ENCODE measurements around the gene SCYGR7. TPM values are rescaled to one million over a fixed set of nuclear protein-coding genes. Genes with fewer than 3 reads are reported as not detected.

SCYGR7 gene
- total RNA-seq (2014; rRNA removed; shearing (Covaris generic)): not detected in 2 replicates

GRCh38 chr2:227728035-227728434 is at the start of gene SCYGR7:
TSS of gene SCYGR7 (plus strand) at chr2:227728335. CDS start at chr2:227728335, 0 bp downstream.
- H3K9me3 ChIP-seq (replicated peaks): no peaks in the 10 kb centered on the region
- H3K4me1 ChIP-seq (replicated peaks): no peaks in the 10 kb centered on the region
- H3K4me3 ChIP-seq: no peak within 1 kb of the TSS
- no peak for DNase-seq (ENCODE audit: low read depth in 1 of 2, low spot score in 2 of 2)
- H3K27me3 ChIP-seq (replicated peaks): 0 out of 2 replicates have a peak, but pooled peaks cover 2% of the 10 kb centered on the region
- no peak within 1 kb of the TSS for H3K27ac ChIP-seq
- no peaks in the 10 kb centered on the region for H3K36me3 ChIP-seq

- DNase-seq (ENCODE audit: low read depth in 1 of 2, low spot score in 2 of 2): no peak
- no peaks in the 10 kb centered on the region for H3K36me3 ChIP-seq
- no peaks in the 10 kb centered on the region for H3K4me1 ChIP-seq (replicated peaks)
- no peak overlapping the region for H3K27ac ChIP-seq
- H3K4me3 ChIP-seq: no peak overlapping the region
- no peaks in the 10 kb centered on the region; the same call in 1 of the 2 replicates for H3K27me3 ChIP-seq (replicated peaks)
- no peaks in the 10 kb centered on the region for H3K9me3 ChIP-seq (replicated peaks)
Measured at GRCh38 chr2:227684258-227684657, 43.9 kb upstream of the SCYGR7 start.

GRCh38 chr2:227687189-227687588 is 40.9 kb upstream of the SCYGR7 start:
- H3K4me1 ChIP-seq (replicated peaks): no peaks in the 10 kb centered on the region
- no peaks in the 10 kb centered on the region; the same call in 1 of the 2 replicates for H3K27me3 ChIP-seq (replicated peaks)
- no peaks in the 10 kb centered on the region for H3K9me3 ChIP-seq (replicated peaks)
- H3K27ac ChIP-seq: no peak overlapping the region
- no peak for DNase-seq (ENCODE audit: low read depth in 1 of 2, low spot score in 2 of 2)
- no peaks in the 10 kb centered on the region for H3K36me3 ChIP-seq
- no peak overlapping the region for H3K4me3 ChIP-seq

- Histone ChIP-seq H3K36me3 (no peaks in the 10 kb centered on the region), H3K27me3 (replicated peaks) (no peaks in the 10 kb centered on the region)
- DNase-seq (ENCODE audit: low read depth in 1 of 2, low spot score in 2 of 2): no peak
Measured at GRCh38 chr2:227696990-227697679, 31.0 kb upstream of the SCYGR7 start.

GRCh38 chr2:227701556-227701955 is 26.6 kb upstream of the SCYGR7 start:
- Histone ChIP-seq H3K4me1 (replicated peaks) (no peaks in the 10 kb centered on the region), H3K36me3 (no peaks in the 10 kb centered on the region), H3K27me3 (replicated peaks) (peaks cover 7% of the 10 kb centered on the region; the same call in 1 of the 2 replicates), H3K9me3 (replicated peaks) (no peaks in the 10 kb centered on the region), H3K27ac (no peak overlapping the region), H3K4me3 (no peak overlapping the region)
- no peak for DNase-seq (ENCODE audit: low read depth in 1 of 2, low spot score in 2 of 2)

More at GRCh38 chr2:227696990-227697679, 31.0 kb upstream of the SCYGR7 start:
- Histone ChIP-seq H3K27ac (no peak overlapping the region), H3K4me3 (no peak overlapping the region), H3K9me3 (replicated peaks) (no peaks in the 10 kb centered on the region), H3K4me1 (replicated peaks) (no peaks in the 10 kb centered on the region)

GRCh38 chr2:227703280-227703732 is 24.8 kb upstream of the SCYGR7 start:
- peaks cover 7% of the 10 kb centered on the region; the same call in 1 of the 2 replicates for H3K27me3 ChIP-seq (replicated peaks)
- DNase-seq (ENCODE audit: low read depth in 1 of 2, low spot score in 2 of 2): no peak
- no peak overlapping the region for H3K27ac ChIP-seq
- no peaks in the 10 kb centered on the region for H3K9me3 ChIP-seq (replicated peaks)
- H3K36me3 ChIP-seq: no peaks in the 10 kb centered on the region
- H3K4me3 ChIP-seq: no peak overlapping the region
- H3K4me1 ChIP-seq (replicated peaks): no peaks in the 10 kb centered on the region

- H3K4me3 ChIP-seq: no peak overlapping the region
- no peak overlapping the region for H3K27ac ChIP-seq
- H3K36me3 ChIP-seq: no peaks in the 10 kb centered on the region
- DNase-seq (ENCODE audit: low read depth in 1 of 2, low spot score in 2 of 2): no peak
- no peaks in the 10 kb centered on the region for H3K4me1 ChIP-seq (replicated peaks)
- peaks cover 7% of the 10 kb centered on the region for H3K27me3 ChIP-seq (replicated peaks)
- no peaks in the 10 kb centered on the region for H3K9me3 ChIP-seq (replicated peaks)
Measured at GRCh38 chr2:227703961-227704360, 24.2 kb upstream of the SCYGR7 start.

- no peaks in the 10 kb centered on the region for H3K36me3 ChIP-seq
- H3K27me3 ChIP-seq (replicated peaks): peaks cover 7% of the 10 kb centered on the region
- no peak for DNase-seq (ENCODE audit: low read depth in 1 of 2, low spot score in 2 of 2)
- H3K27ac ChIP-seq: no peak overlapping the region
- H3K4me1 ChIP-seq (replicated peaks): no peaks in the 10 kb centered on the region
- H3K9me3 ChIP-seq (replicated peaks): no peaks in the 10 kb centered on the region
- H3K4me3 ChIP-seq: no peak overlapping the region
Measured at GRCh38 chr2:227706859-227707258, 21.3 kb upstream of the SCYGR7 start.

- Histone ChIP-seq H3K9me3 (replicated peaks) (no peaks in the 10 kb centered on the region), H3K4me1 (replicated peaks) (no peaks in the 10 kb centered on the region), H3K27me3 (replicated peaks) (peaks cover 7% of the 10 kb centered on the region), H3K27ac (no peak overlapping the region), H3K36me3 (no peaks in the 10 kb centered on the region), H3K4me3 (no peak overlapping the region)
- DNase-seq (ENCODE audit: low read depth in 1 of 2, low spot score in 2 of 2): no peak
Measured at GRCh38 chr2:227707390-227707789, 20.7 kb upstream of the SCYGR7 start.

- Histone ChIP-seq H3K4me1 (replicated peaks) (no peaks in the 10 kb centered on the region), H3K27ac (no peak overlapping the region), H3K36me3 (no peaks in the 10 kb centered on the region), H3K9me3 (replicated peaks) (no peaks in the 10 kb centered on the region), H3K27me3 (replicated peaks) (no peaks in the 10 kb centered on the region; the same call in 1 of the 2 replicates), H3K4me3 (no peak overlapping the region)
- no peak for DNase-seq (ENCODE audit: low read depth in 1 of 2, low spot score in 2 of 2)
Measured at GRCh38 chr2:227710986-227711385, 17.1 kb upstream of the SCYGR7 start.

GRCh38 chr2:227713291-227713690 is 14.8 kb upstream of the SCYGR7 start:
- no peak overlapping the region for H3K27ac ChIP-seq
- peaks cover 5% of the 10 kb centered on the region for H3K27me3 ChIP-seq (replicated peaks)
- no peaks in the 10 kb centered on the region for H3K36me3 ChIP-seq
- H3K9me3 ChIP-seq (replicated peaks): no peaks in the 10 kb centered on the region; the same call in 1 of the 2 replicates
- DNase-seq (ENCODE audit: low read depth in 1 of 2, low spot score in 2 of 2): no peak
- 0 out of 2 replicates have a peak, but pooled peaks cover 4% of the 10 kb centered on the region for H3K4me1 ChIP-seq (replicated peaks)
- no peak overlapping the region for H3K4me3 ChIP-seq

- Histone ChIP-seq H3K36me3 (no peaks in the 10 kb centered on the region), H3K4me1 (replicated peaks) (0 out of 2 replicates have a peak, but pooled peaks cover 4% of the 10 kb centered on the region), H3K9me3 (replicated peaks) (no peaks in the 10 kb centered on the region; the same call in 1 of the 2 replicates), H3K4me3 (no peak overlapping the region), H3K27ac (no peak overlapping the region), H3K27me3 (replicated peaks) (peaks cover 5% of the 10 kb centered on the region; the same call in 1 of the 2 replicates)
- DNase-seq (ENCODE audit: low read depth in 1 of 2, low spot score in 2 of 2): no peak
Measured at GRCh38 chr2:227716501-227716900, 11.6 kb upstream of the SCYGR7 start.

GRCh38 chr2:227717687-227718567 is 10.2 kb upstream of the SCYGR7 start, which contains the start of gene SLC19A3:
TSS of gene SLC19A3 (minus strand) at chr2:227718028. CDS start at chr2:227702318, 15,710 bp downstream.
- Histone ChIP-seq H3K27me3 (replicated peaks) (peaks cover 5% of the 10 kb centered on the region; the same call in 1 of the 2 replicates), H3K4me3 (peak within 1 kb of the TSS; percentile 21), H3K36me3 (no peaks in the 10 kb centered on the region), H3K9me3 (replicated peaks) (no peaks in the 10 kb centered on the region; the same call in 1 of the 2 replicates), H3K27ac (no peak within 1 kb of the TSS), H3K4me1 (replicated peaks) (0 out of 2 replicates have a peak, but pooled peaks cover 4% of the 10 kb centered on the region)
- DNase-seq (ENCODE audit: low read depth in 1 of 2, low spot score in 2 of 2): peak; percentile 37 to 53
